PFSK-1 (cell line): ENCODE results near the gene MKNK2.

ENCODE experiments used
- FOXP2 ChIP-seq: optimal IDR thresholded peaks from 2 replicates; pipeline ENCODE3; 2011; ENCODE audit warnings: borderline replicate concordance, control low read depth, inconsistent platforms; ENCODE audit not compliant: insufficient read depth; ENCODE audit errors: extremely low read length, extremely low read depth
- POLR2AphosphoS5 ChIP-seq: IDR thresholded peaks from 2 replicates; pipeline ENCODE4 v1.6.1; 2012; ENCODE audit warnings: low read depth, mild to moderate bottlenecking, control low read depth, low read length, moderate library complexity
- REST ChIP-seq, 2 experiments: IDR thresholded peaks; 2 replicates each; pipeline versions ENCODE4 v1.6.1 to v1.8.0; 2011 to 2012; ENCODE audit warnings: low read depth in 2 of 2, low read length in 2 of 2, control low read depth in 1 of 2, inconsistent platforms in 1 of 2, mild to moderate bottlenecking in 1 of 2, moderate library complexity in 1 of 2; ENCODE audit not compliant: insufficient read depth in 1 of 2
- SIN3A ChIP-seq: IDR thresholded peaks from 2 replicates; pipeline ENCODE4 v1.6.1; 2012; ENCODE audit warnings: mild to moderate bottlenecking, low read length, moderate library complexity, borderline replicate concordance; ENCODE audit not compliant: insufficient read depth
- TAF1 ChIP-seq: IDR thresholded peaks from 2 replicates; pipeline ENCODE4 v1.6.1; 2012; ENCODE audit warnings: low read length, control low read depth, borderline replicate concordance; ENCODE audit not compliant: insufficient read depth

The MKNK2 gene

GRCh38 chr19:2018752-2019151 is 32.3 kb downstream of the MKNK2 start:
- no peak for TF ChIP-seq TAF1
- TF ChIP-seq FOXP2, result no peak

- no peak for TF ChIP-seq TAF1
- no peak for TF ChIP-seq REST (IDR thresholded peaks at IDR 0.05; ENCODE audit: insufficient read depth in 1 of 2, low read depth in 2 of 2, low read length in 2 of 2)
- peak; percentile 56 for TF ChIP-seq FOXP2
- TF ChIP-seq POLR2AphosphoS5, result peak; percentile 44; the same call in 1 of the 2 replicates
- no peak for TF ChIP-seq SIN3A
Measured at GRCh38 chr19:2016041-2016807, 34.8 kb downstream of the MKNK2 start.

- TF ChIP-seq FOXP2 (no peak), POLR2AphosphoS5 (no peak), SIN3A (no peak), TAF1 (peak; percentile 54; the same call in 1 of the 2 replicates), REST (IDR thresholded peaks at IDR 0.05; ENCODE audit: insufficient read depth in 1 of 2, low read depth in 2 of 2, low read length in 2 of 2) (no peak)
Measured at GRCh38 chr19:2015608-2015950, 35.5 kb downstream of the MKNK2 start, which contains the start of gene BTBD2. TSS of gene BTBD2 (minus strand) at chr19:2015714. CDS start at chr19:2015703, 11 bp downstream.

- no peak for TF ChIP-seq FOXP2
- no peak for TF ChIP-seq POLR2AphosphoS5
- no peak for TF ChIP-seq TAF1
- no peak for TF ChIP-seq SIN3A
- TF ChIP-seq REST (IDR thresholded peaks at IDR 0.05; ENCODE audit: insufficient read depth in 1 of 2, low read depth in 2 of 2, low read length in 2 of 2), result no peak
Measured at GRCh38 chr19:2014731-2015607, 36.1 kb downstream of the MKNK2 start.

GRCh38 chr19:2014131-2014571 is 36.9 kb downstream of the MKNK2 start:
- no peak for TF ChIP-seq FOXP2
- TF ChIP-seq REST (IDR thresholded peaks at IDR 0.05; ENCODE audit: insufficient read depth in 1 of 2, low read depth in 2 of 2, low read length in 2 of 2), result no peak
- TF ChIP-seq SIN3A, result no peak
- no peak for TF ChIP-seq TAF1
- TF ChIP-seq POLR2AphosphoS5, result no peak
